RWPE2 (cell line): ENCODE measurements around the gene LRP8.

Experiments used
- ATAC-seq: fragments of 200-7000 bp; cut with Tn5 transposase; 3 replicates; pipeline ENCODE4 v1.9.1; 2021; ENCODE audit warnings: low read depth
- DNase-seq: peaks from one replicate; pipeline ENCODE4 v3.0.0-alpha.2; 2020; ENCODE audit warnings: low spot score
- H3K27ac ChIP-seq: fragments of 450-650 bp; 2 replicates; pipeline ENCODE4 v1.5.1; 2017; ENCODE audit warnings: mild to moderate bottlenecking; ENCODE audit not compliant: poor library complexity, severe bottlenecking
- H3K27me3 ChIP-seq: fragments of 250-450 bp; sonication (Bioruptor Pico); 2 replicates; pipeline ENCODE4 v1.5.1; 2021; ENCODE audit warnings: mild to moderate bottlenecking, moderate library complexity; ENCODE audit not compliant: insufficient read depth, poor library complexity, severe bottlenecking
- H3K36me3 ChIP-seq: fragments of 250-450 bp; sonication (Bioruptor Pico); 2 replicates; pipeline ENCODE4 v1.5.1; 2020; ENCODE audit warnings: low read depth, mild to moderate bottlenecking, moderate library complexity
- H3K4me1 ChIP-seq: fragments of 250-450 bp; sonication (Bioruptor Pico); 2 replicates; pipeline ENCODE4 v1.5.1; 2021; ENCODE audit warnings: mild to moderate bottlenecking, moderate library complexity; ENCODE audit not compliant: insufficient read depth, poor library complexity, severe bottlenecking
- H3K4me3 ChIP-seq: fragments of 250-450 bp; sonication (Bioruptor Pico); 2 replicates; pipeline ENCODE4 v1.5.1; 2021; ENCODE audit warnings: mild to moderate bottlenecking, moderate library complexity; ENCODE audit not compliant: severe bottlenecking
- H3K9me3 ChIP-seq: fragments of 250-450 bp; sonication (Bioruptor Pico); 2 replicates; pipeline ENCODE4 v1.5.1; 2021; ENCODE audit warnings: mild to moderate bottlenecking, moderate library complexity; ENCODE audit not compliant: severe bottlenecking
- CTCF ChIP-seq: fragments of 450-650 bp; IDR thresholded peaks from one replicate; pipeline ENCODE4 v1.5.1; 2017; ENCODE audit warnings: mild to moderate bottlenecking, moderate library complexity; ENCODE audit not compliant: poor library complexity, severe bottlenecking

Gene LRP8

GRCh38 chr1:53373246-53373645 is 45.4 kb upstream of the LRP8 start:
- Histone ChIP-seq H3K9me3 (no peaks in the 10 kb centered on the region), H3K4me3 (no peak overlapping the region), H3K36me3 (no peaks in the 10 kb centered on the region), H3K4me1 (no peaks in the 10 kb centered on the region), H3K27me3 (no peaks in the 10 kb centered on the region), H3K27ac (no peak overlapping the region)
- DNase-seq (peak; percentile 15), ATAC-seq (no peak)
- TF ChIP-seq CTCF: no peak

GRCh38 chr1:53372501-53372951 is 44.7 kb upstream of the LRP8 start:
- no peak overlapping the region for H3K27ac ChIP-seq
- no peak overlapping the region for H3K4me3 ChIP-seq
- ATAC-seq (no peak), DNase-seq (peak; percentile 22)
- H3K36me3 ChIP-seq: no peaks in the 10 kb centered on the region
- H3K4me1 ChIP-seq: no peaks in the 10 kb centered on the region
- H3K27me3 ChIP-seq: no peaks in the 10 kb centered on the region
- TF ChIP-seq CTCF: no peak
- H3K9me3 ChIP-seq: no peaks in the 10 kb centered on the region

- DNase-seq (peak; percentile 7), ATAC-seq (no peak)
- Histone ChIP-seq H3K27ac (no peak overlapping the region), H3K4me3 (no peak overlapping the region), H3K9me3 (no peaks in the 10 kb centered on the region), H3K4me1 (no peaks in the 10 kb centered on the region), H3K36me3 (no peaks in the 10 kb centered on the region), H3K27me3 (no peaks in the 10 kb centered on the region)
- TF ChIP-seq CTCF: no peak
Measured at GRCh38 chr1:53371851-53372250, 44.0 kb upstream of the LRP8 start.

- Histone ChIP-seq H3K9me3 (no peaks in the 10 kb centered on the region), H3K27me3 (no peaks in the 10 kb centered on the region), H3K4me1 (no peaks in the 10 kb centered on the region), H3K27ac (no peak overlapping the region), H3K36me3 (no peaks in the 10 kb centered on the region), H3K4me3 (no peak overlapping the region)
- ATAC-seq (no peak), DNase-seq (peak; percentile 37)
- TF ChIP-seq CTCF: no peak
Measured at GRCh38 chr1:53371121-53371666, 43.3 kb upstream of the LRP8 start.

- no peak overlapping the region for H3K27ac ChIP-seq
- no peak for ATAC-seq
- no peaks in the 10 kb centered on the region for H3K9me3 ChIP-seq
- no peak for TF ChIP-seq CTCF
- no peaks in the 10 kb centered on the region for H3K36me3 ChIP-seq
- H3K4me1 ChIP-seq: no peaks in the 10 kb centered on the region
- H3K27me3 ChIP-seq: no peaks in the 10 kb centered on the region
- no peak overlapping the region for H3K4me3 ChIP-seq
- DNase-seq: peak; percentile 56
Measured at GRCh38 chr1:53370369-53370961, 42.6 kb upstream of the LRP8 start.
